ENCODE measurements around the gene TIFAB.

TIFAB gene

DNA sequence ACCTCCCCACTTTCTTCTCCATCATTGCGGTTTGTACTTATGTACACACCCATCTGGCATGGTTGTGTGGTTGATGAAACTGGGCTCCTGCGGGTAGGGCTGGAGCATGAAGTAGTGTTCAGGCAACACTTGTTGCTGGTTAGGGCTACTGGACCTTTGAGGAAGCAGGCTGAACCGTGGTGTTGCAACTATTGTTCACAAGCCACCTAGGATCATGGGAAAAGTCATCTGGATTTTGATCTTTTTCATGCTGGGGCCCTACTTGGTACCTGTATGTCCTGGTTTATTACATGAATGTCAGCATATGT lies 40.1 kb upstream of the TIFAB start:
- Histone ChIP-seq H3K27me3 (ENCODE audit: insufficient read depth, low read depth, severe bottlenecking) (no peaks in the 10 kb centered on the region), H3K36me3 (no peaks in the 10 kb centered on the region), H3K27ac (no peak overlapping the region), H3K9me3 (ENCODE audit: severe bottlenecking) (peaks cover 5% of the 10 kb centered on the region), H3K4me3 (ENCODE audit: low read depth, low read length) (no peak overlapping the region)
- TF ChIP-seq, protein P1, sequence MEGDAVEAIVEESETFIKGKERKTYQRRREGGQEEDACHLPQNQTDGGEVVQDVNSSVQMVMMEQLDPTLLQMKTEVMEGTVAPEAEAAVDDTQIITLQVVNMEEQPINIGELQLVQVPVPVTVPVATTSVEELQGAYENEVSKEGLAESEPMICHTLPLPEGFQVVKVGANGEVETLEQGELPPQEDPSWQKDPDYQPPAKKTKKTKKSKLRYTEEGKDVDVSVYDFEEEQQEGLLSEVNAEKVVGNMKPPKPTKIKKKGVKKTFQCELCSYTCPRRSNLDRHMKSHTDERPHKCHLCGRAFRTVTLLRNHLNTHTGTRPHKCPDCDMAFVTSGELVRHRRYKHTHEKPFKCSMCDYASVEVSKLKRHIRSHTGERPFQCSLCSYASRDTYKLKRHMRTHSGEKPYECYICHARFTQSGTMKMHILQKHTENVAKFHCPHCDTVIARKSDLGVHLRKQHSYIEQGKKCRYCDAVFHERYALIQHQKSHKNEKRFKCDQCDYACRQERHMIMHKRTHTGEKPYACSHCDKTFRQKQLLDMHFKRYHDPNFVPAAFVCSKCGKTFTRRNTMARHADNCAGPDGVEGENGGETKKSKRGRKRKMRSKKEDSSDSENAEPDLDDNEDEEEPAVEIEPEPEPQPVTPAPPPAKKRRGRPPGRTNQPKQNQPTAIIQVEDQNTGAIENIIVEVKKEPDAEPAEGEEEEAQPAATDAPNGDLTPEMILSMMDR (IDR thresholded peaks at IDR 0.05; ENCODE audit: low read depth, low read length) = no peak
- DNase-seq = no peak

DNA sequence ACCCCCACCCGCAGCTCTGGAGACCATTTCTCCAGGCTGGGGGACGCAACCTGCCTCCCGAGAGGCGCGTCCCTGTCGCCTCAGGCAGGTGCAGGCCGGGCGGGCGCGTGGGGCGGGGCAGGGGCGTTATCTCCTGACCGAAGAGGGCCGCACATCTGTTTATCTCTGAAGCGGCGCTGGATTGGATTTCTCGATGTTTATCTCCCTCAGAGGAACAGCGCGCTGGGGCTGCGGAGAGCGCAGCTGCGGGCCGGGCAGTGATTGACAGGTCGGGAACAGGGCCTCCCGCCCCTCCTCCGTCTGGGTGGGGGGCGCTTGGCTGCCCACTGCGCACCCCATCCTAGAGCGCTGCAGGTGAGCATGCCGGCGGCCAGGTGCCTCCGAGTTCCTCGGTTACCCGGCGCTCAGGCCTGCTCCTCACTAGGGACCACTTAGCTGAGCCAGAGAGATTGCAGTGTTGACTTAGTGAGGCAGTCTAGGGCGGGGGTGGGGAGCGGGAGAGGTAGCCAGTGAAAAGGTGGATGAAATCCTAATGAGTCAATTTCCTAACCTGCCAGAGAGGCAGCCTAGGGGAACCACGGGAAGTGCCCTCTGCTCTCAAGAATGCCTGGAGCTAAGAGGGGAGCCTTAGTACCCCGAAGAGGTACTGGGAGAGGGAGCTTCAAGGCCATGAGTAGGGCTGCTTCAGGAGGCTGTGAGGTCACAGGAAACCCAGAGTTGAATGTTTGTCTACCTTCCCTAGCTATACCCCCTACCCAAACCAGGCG lies 39.6 kb upstream of the TIFAB start:
- Histone ChIP-seq H3K27me3 (ENCODE audit: insufficient read depth, low read depth, severe bottlenecking) (no peaks in the 10 kb centered on the region), H3K4me3 (ENCODE audit: low read depth, low read length) (no peak overlapping the region)
- TF ChIP-seq, protein P1 (IDR thresholded peaks at IDR 0.05; ENCODE audit: low read depth, low read length) = no peak

DNA sequence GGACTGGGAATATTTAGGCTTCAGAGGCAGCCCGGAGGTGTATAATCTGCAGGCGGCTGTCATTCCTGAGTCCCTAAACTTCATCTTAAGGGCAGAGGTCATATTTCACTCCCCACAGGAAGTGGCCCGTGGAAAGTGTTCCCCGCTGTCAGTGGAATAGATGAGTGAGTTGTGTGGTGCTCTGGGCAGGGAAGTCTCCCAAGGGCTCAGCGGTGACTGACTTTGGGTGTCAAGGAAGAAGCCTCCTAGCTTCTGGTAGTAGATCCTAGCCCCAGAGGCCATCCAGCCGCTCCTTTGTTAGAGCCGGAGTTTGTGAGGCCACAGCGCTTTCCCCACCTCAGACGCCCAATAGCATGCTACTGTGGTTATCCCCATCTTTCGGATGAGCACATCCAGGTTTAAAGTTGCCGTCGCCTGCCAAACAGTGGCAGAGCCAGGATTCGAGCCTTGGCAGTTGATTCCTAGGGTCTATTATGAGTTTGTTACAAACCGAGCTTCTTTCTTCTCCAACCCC lies 38.9 kb upstream of the TIFAB start:
- Histone ChIP-seq H3K27me3 (ENCODE audit: insufficient read depth, low read depth, severe bottlenecking) (no peaks in the 10 kb centered on the region), H3K4me3 (ENCODE audit: low read depth, low read length) (no peak overlapping the region), H3K36me3 (no peaks in the 10 kb centered on the region), H3K9me3 (ENCODE audit: severe bottlenecking) (peaks cover 5% of the 10 kb centered on the region), H3K27ac (no peak overlapping the region)
- TF ChIP-seq, protein P1 (IDR thresholded peaks at IDR 0.05; ENCODE audit: low read depth, low read length) = no peak
- no peak for DNase-seq

More for the DNA sequence above, 39.6 kb upstream of the TIFAB start:
- no peaks in the 10 kb centered on the region for H3K36me3 ChIP-seq
- no peak for DNase-seq
- H3K27ac ChIP-seq = no peak overlapping the region
- H3K9me3 ChIP-seq (ENCODE audit: severe bottlenecking) = peaks cover 5% of the 10 kb centered on the region

DNA sequence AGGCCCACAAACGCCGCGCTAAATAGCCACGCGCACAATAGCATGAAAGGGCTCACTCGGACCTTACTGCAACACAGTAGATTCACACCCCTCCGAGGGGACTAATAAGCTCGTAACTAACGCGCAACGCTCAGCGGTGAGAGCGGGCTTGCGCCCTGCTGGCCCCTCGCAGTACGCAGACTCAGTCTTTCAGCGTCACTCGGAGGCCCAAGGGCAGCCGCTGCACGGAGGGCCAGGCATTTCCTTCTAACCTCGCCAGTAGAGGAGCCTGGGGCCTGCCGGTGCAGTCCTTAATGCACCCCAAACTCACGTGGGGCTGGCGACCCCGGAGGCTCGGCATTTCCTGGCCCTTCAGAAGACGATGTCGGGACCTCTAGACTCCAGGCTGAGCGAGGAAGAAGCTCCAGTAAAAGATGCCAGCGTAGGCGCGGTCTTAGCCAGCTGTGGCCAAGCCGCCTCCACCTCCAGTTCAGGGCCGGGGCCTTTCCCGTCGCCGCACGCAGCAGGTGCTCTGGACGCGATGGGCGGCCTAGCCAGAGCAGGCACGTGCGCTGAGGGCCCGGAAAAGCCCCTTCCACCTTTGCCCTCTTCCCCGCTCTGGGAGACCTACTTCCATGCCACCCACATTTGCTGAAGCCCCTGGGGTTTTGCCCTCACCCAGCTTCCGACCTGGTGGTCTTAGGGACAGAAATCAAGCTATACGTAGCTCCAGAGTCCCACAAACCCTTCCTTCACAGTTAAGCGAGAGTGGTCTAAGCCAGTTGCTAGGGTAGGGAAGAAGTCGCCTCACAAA lies 38.3 kb upstream of the TIFAB start:
- Histone ChIP-seq H3K36me3 (no peaks in the 10 kb centered on the region), H3K27ac (no peak overlapping the region), H3K4me3 (ENCODE audit: low read depth, low read length) (no peak overlapping the region), H3K27me3 (ENCODE audit: insufficient read depth, low read depth, severe bottlenecking) (no peaks in the 10 kb centered on the region), H3K9me3 (ENCODE audit: severe bottlenecking) (peaks cover 2% of the 10 kb centered on the region)
- TF ChIP-seq, protein P1 (IDR thresholded peaks at IDR 0.05; ENCODE audit: low read depth, low read length) = no peak
- DNase-seq = no peak

DNA sequence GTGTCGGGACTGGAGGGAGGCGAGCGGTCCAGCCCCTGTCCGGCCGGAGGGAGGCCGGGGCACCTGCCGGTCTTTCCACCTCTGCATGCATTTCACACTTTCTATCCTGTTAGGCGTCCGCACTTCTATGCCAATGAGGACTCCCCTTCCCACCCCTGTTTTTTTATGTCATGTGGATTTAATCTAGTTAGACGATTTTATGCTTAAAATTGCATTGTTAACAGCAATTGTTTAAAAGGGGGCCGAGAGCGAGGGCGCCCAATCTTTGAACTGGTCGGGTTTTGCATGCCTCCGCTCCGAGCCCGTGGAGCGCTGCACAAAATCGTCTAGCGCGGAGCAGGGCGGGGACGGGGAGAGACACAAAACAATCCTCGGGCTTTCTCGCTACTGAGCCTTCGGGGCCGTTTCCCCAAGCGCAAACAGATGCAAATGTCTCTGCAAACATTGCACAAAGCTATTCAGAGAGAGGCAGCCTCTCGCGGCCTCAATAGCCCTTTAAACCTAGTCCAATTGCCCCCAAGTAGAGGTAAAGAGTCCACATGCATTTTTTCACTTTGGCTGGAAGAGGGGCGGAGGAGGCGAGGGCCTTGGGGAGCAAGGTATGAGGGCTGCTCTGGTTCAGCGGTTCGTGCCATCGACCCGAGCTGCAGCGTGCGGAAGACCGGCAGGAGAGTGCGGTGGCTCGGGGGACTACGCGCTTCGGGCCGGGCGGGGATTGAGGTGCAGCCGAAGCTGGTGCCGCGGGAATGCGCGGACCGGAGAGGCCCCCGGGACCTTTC lies 37.5 kb upstream of the TIFAB start:
- Histone ChIP-seq H3K27ac (peak overlapping the region; percentile 91), H3K9me3 (ENCODE audit: severe bottlenecking) (no peaks in the 10 kb centered on the region), H3K36me3 (no peaks in the 10 kb centered on the region), H3K27me3 (ENCODE audit: insufficient read depth, low read depth, severe bottlenecking) (no peaks in the 10 kb centered on the region), H3K4me3 (ENCODE audit: low read depth, low read length) (no peak overlapping the region)
- DNase-seq = no peak
- TF ChIP-seq, protein P1 (IDR thresholded peaks at IDR 0.05; ENCODE audit: low read depth, low read length) = no peak
